ENCODE data around the gene KCNJ13. TPM values are rescaled to one million over a fixed set of nuclear protein-coding genes. Genes with fewer than 3 reads are reported as not detected.

The KCNJ13 gene
- 1.1 TPM for total RNA-seq

DNA sequence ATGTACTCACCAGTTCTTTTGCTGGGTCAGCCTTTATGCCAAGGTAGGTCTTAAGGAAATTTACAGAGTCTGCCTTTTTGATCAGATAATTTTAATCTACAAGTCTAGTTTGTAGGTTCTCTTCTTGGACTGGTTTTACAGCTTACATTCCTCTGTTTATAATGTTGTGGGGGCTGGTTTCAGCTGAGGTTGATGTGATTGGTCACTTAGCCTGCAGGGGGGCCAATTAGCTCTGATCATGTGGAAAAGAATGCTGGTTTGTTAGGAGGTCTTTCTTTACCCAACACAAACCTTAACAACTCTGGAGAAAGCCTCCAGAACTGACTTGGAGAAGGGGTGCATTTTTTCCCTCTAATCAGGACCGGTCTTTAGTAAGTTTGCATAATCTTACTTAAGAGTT, at the start of gene KCNJ13:
KCNJ13 (minus strand) TSS at position 131 of the 400 bp plus-strand sequence. CDS start 5,203 bp downstream, outside the sequence.
- no peak for DNase-seq

DNA sequence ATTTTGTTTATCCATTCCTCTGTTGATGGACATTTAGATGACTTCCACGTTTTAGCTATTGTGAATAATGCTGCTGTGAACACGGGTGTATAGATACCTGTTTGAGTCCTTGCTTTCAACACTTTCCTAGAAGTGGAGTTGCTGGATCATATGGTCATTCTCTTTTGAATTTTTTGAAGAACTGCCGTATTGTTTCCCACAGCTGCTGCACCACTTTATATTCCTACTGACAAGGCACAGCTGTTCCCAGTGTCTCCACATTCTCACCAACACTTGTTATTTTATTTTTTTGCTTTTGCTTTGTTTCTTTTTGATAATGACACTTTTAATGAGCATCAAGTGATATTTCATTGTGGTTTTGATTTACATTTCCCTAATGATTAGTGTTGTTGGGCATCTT, 41.4 kb upstream of the KCNJ13 start:
- no peak for DNase-seq

DNA sequence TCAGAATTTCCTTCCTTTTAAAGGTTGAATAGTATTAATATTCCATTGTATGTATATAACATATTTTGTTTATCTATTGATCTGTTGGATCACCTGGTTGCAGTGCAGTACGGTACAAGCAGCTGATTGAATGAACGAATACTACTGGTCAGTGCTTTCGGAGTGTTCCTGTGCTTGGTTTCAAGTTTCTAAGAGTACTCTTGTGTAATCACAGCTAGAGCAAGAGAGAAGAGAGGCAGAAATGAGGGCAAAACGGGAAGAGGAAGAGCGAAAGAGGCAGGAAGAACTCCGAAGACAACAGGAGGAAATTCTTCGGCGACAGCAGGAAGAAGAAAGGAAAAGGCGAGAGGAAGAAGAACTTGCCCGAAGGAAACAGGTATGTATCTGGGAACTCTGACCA, 40.3 kb upstream of the KCNJ13 start:
- DNase-seq, result no peak

DNA sequence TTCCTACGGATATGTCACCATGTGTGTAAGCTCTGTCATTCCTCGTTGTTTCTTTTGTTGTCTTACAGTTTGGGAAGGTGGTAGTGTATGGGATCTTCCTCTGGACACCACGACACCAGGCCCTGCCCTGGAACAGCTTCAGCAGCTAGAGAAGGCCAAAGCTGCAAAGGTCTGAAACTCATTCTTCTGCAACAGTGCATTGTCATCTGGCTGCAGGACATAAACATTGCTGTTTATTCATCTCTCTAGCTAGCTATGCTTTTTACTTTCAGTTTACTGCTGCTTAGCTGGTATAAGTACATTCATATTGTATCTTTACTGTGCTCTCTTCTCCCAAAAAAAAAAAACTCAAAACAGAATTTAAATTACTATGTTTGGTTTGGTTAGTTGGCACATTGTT, 39.2 kb upstream of the KCNJ13 start:
- no peak for DNase-seq

DNA sequence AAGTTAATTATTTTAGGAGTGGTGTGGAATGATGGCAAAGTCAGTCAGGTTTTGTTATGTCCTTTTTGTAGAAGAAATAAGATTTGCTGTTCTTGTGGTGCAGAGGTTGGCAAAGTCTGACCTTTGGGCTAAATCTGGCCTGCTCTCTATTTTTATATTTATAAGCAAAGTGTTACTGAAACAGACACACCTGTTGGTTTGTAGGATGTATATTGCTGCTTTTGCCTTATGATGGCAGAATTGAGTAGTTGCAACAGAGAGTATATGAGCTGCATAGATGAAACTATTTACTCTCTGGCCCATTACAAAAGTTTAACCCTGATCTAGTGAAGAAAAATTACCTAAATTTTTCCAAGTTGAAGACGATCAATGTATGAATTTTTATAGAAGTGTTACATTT, 34.1 kb upstream of the KCNJ13 start:
- no peak for DNase-seq

DNA sequence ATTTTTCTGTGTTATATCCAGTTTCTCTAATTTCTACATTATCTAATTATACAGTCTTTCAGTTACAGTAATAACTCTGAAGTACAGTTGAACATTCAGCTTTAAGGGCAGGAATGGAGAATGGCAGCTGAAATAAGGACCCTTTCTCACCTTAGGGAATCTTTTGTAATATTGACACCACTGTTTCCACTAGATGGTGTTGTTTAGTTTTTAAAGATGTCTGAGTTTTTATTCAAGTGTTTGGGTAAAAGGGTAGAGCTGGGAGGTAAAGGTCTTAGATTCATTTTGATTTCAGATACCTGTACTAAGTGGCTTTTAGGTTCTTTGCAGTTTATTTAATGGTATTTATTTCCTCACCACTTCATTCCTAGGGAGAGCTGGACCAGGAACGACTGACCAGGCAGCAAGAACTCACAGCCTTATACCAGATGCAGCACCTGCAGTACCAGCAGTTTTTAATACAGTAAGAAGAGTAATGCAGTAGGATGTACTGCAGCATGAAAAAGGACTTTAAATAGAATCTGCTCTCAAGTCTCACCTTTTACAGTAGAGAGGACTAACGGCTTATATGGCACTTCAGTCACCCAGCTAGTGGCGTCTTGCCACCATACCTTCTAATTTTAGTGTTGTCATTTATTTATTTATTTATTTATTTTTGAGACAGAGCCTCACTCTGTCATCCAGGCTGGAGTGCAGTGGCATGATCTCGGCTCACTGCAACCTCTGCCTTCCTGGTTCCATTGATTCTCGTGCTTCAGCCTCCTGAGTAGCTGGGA, 33.2 kb upstream of the KCNJ13 start:
- DNase-seq, result no peak

DNA sequence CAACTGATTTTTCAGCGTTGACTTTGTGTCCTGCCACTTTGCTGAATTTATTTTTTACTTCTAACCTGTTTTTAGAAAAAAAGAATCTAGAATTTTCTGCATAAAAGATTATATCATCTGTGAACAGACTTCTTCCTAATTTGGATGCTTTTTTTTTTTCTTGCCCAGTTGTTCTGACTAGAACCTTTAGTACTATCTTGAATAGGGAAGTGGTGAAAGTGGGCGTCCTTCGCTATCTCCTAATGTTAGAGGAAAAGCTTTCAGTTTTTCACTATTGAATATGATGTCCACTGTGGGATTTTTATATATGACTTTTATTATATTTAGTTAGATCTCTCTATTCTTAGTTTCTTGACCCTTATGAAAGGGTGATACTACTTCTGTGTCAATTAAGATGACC, 25.7 kb upstream of the KCNJ13 start:
- no peak for DNase-seq

DNA sequence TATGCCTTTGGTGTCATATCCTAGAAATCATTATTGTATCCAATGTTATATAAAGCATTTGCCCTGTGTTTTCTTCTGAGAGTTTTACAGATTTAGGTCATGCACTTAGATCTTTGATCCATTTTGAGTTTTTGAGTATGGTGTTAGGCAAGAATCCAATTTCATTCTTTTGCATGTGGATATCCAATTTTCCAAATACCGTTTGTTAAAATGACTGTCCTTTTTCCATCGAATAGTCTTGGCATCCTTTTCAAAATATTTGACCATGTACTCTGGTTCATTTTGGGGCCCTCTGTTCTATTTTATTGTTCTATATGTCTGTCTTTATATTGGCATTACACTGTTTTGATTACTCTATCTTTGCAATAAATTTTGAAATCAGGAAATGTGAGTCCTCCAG, 23.8 kb upstream of the KCNJ13 start:
- DNase-seq, result no peak

DNA sequence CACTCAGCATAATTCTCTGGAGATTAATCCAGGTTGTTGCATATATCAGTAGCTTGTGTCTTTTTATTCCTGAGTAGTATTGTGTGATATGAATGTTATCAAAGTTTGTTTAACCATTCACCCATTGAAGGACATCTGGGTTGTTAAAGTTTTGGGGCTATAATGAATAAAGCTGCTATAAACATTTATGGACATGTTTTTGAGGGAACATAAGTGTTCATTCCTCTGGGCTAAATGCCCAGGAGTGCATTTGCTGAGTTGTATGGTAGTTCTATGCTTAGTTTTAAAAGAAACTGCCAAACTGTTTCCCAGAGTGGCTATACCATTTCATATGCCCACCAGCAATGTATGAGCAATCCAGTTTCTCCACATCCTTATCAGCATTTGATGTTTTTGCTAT, 21.8 kb upstream of the KCNJ13 start:
- no peak for DNase-seq

DNA sequence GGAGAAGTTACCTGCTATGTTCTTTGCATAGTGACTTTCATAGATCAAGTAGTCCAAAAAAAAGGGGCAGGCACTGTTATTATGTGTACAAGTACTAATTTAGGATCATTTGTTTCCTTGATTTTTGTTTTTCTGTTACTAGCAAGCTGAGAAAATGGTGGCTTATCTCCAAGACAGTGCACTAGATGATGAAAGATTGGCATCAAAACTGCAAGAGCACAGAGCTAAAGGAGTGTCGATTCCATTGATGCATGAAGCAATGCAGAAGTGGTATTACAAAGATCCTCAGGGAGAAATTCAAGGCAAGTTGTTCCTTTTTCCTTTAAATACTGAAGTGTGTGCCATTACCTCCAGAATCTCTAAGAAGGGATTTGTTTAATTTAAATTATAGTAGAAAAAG, 19.6 kb upstream of the KCNJ13 start:
- DNase-seq, result no peak

DNA sequence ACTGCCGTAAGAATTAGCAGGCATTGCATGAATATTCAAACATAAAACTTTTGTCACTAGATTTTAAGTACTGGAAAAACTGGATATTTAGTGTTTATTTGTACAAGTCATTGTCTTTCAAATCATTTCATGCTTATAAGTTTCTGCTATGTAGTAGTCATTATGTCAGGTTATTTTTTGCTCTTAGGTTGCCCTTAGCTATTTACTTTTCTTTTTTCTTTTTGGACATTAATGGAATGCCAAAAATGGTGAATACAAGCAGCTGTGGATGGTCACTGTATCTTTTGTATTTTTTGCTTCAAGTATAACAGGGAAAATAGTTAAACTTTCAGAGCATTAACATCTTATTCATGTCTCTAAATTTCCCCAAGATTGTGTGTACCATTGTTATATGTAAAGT, 18.6 kb upstream of the KCNJ13 start:
- DNase-seq, result no peak

DNA sequence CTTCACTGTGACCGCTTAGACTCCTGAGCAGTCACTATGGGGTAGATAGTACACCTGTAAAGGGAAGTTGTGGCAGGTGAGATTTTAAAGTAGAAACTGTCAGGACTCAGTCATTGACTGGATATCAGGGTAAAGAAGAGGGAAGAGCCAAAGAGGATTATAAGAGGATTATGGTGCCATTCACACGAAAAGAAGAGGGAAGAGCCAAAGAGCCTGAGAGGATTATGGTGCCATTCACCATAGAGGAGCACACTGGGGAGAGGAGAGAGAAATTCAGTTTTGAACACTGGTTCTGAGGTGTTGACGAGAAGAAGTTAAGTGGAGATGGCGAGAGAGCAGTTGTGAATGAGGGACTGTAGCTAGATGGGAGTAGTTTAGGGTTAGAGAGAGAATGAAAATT, 16.9 kb upstream of the KCNJ13 start:
- DNase-seq, result no peak

DNA sequence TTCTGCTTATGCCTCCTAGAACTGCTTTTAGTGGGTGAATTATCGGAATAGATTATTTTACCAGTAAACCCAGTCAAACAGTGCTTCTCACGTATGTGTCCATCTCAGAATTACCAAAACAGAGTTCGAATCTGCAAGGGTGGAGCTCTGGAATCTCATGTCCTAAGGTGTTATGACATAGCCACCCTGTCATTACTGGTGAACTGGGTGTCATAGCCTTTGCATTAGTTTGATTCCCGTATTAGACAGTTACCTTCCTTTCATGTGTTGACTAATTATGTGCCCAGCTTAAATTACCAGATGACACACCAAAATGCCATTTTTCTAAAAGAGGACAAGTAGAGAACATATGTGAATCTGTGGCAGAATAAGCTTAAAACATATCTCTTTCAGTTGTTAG, 15.2 kb upstream of the KCNJ13 start:
- DNase-seq, result no peak

DNA sequence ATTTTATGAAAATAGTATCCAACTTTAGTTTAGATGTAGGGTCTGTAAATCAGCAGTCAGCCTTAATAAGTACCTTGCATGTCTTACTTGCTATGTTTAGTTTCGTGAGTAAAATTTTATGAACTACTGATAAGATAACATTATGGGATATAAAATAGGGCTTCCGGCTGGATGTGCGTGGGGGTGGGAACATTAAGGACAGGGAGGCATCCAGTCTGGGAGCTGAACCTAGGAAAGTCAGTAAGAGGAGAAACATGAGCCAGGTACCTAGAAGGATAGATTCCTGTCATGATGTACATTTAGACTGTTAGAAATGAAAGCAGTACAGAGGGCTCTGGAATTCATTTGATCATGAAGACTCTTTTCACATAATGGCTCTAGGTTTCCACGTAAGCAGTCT, 12.7 kb upstream of the KCNJ13 start:
- DNase-seq, result no peak

DNA sequence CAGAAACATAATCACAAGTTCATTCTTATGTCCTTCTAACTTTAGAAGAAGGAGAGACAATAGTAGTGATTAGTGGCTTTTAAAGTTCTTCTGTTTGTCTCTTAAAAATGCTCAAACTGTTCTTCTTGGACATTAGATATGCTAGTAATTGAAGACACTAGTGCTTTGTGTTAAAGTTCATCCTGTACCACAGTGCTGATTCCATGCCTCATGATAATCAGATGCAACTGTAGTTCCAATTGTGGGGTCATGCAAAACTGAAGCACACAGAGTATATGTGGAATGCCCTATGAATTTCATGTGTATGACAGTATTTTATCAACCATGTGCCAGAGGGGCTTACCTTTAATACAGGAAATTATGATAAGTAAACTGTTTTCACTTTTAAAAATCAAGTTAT, 11.4 kb upstream of the KCNJ13 start:
- DNase-seq, result no peak

DNA sequence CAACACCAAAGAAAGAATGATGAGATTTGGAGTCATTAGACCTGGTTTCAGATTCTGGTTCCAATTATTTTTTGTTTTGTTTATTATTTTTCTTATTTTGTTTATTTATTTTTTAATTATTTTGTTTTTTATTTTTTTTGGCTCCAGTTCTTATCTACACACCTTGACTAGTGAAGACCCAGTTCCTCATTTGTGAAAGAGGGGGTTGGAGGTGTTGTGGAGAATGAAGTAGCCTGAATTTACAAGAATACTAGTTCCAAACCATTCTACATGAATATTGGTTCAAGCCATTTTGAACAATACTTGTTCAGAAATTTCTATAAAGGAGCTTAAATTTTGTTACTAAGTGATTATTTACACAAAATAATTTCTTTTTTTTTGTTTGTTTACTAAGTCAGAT, 6.9 kb upstream of the KCNJ13 start:
- DNase-seq, result no peak

DNA sequence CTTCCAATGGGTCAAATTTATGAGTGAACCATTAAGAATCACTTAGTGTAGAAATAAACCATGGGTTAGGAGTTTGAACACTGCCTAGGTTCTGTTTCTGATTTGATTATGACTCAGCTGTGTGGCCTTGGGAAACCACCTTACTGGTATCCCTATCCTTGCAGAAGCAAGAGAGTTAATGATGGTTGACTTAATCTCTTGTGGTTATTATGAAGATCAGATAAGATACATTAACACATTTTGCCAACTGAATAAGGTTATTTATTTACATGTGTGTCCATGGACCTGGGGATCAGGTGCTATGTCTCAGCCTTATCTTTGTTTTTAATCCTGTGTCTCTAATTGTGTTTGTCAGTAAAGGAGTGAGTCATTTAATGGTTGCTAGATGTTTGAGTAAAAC, 5.4 kb upstream of the KCNJ13 start:
- DNase-seq, result no peak

DNA sequence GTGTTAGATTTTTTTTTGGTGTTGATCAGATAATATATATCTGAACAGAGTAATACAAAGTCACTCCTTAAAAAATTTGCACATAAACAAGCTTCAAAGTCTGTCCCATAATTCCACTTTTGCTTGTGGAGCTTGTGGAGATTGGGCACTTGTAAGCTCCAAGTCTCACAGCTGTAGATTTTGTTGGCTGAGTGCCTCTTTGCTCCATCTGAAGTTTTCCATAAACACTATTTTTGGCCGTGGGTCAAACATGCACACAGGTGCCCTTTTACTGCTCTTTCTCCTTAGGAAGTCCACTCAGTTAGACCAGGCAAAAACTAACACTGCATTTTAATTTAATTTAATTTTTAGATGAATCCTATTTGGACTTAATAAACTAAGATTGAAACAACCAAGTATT, 3.6 kb upstream of the KCNJ13 start:
- no peak for DNase-seq

DNA sequence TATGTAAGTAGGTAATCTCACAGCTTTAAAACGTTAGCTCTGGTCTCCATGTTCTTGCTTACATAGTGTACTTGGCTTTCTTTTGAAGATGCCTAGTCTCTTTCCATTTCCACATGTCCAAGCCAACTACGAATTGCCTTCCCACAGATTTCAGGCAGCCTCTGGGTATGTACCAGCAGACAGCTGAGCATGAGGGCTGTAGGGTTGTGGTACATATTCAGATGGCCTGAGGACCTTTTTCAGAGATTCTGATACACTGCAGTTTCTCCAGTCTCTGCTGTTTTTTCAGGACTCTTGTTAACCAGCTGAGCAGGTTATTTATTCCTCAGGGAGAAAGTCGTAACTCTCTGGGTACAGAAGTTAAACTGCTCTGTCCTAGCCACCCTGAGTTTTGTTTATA, 3.1 kb upstream of the KCNJ13 start:
- DNase-seq, result no peak

DNA sequence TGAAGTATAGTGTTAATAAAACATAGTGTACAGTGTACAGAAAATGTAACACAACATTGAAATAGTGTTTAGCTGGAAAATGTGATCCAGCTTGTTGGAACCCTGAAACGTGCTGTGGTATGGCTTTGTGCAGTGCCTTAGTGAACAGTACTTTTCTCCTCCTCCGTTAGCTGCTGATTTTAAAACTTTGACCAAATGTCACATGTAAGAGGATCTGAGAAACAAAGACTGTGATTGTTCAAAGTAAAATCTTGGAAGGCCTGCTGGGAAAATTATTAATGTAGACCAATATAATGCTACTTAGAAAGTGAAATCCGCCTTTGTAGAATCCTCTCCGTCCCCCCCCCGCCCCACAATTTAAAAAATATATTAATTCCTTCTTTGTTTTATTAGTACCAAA, 911 bp upstream of the KCNJ13 start:
- no peak for DNase-seq

DNA sequence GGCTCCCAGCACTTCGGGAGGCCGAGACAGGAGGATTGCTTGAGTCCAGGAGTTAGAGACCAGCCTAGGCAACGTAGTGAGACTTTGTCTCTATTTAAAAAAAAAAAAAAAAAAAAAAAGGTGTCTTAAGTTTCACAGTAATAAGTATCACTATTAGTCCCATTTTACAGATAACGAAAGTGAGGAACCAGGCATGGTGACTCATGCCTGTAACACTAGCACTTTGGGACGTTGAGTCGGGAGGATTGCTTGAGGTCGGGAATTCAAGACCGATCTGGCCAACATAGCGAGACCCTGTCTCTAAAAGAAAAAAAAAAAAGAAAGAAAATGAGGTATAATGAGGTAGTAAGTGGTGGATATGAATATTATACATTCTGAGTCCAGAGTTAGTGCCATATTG, 2.5 kb downstream of the KCNJ13 start:
- DNase-seq, result no peak

DNA sequence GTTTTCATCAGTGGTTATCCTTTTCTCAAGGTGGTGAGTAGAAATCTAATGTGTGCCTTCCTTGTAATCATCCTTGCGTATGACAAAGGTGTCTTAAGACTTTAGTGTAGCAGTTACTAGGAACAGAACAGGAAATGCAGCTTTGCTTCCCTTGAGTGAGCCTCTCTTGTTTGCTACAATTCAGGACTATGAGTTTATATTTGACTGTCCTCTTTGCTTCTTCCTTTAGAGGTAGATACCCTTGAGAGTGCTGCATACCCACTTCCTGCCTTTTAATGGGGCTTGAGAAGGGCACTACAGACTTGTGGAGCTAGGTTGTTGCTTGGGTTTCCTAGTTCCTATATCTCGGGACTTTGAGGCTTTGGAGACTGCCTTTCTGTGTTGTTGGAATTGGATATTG, 3.8 kb downstream of the KCNJ13 start:
- DNase-seq, result no peak

DNA sequence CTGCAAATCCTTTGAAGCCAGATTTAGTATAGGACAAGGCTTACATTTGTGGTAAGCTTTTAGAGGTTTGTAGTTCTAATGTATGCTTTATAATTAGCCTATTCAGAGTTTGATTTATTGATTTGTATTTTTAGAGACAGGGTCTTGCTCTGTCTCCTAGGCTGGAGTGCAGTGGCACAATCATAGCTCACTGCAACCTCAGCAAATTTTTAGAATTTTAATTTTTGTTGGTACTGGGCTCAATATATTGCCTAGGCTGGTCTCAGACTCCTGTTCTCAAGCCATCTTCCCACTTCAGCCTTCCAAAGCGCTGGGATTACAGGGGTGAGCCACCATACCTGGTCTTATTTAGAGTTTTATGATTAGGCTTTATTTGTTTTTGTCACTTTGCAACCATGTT, 4.5 kb downstream of the KCNJ13 start:
- DNase-seq, result no peak

DNA sequence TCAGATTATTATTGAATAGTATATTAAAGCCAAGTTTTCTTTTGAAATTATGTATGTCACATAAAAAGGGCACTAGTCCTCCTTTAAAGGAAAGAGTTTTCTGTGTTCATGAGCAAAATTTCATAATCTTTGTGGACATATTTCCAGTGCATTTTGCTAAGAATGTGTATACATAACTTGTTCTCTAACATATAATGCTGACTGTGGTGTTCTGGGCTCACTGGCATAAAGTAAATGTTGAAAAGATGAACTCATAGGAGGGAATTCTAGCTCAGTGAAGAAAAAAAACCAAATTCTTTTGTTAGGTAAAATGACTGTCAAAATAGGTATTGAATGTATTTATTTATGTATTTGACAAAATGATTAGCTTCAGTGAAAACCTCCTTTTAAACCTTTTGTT, 6.2 kb downstream of the KCNJ13 start:
- no peak for DNase-seq

DNA sequence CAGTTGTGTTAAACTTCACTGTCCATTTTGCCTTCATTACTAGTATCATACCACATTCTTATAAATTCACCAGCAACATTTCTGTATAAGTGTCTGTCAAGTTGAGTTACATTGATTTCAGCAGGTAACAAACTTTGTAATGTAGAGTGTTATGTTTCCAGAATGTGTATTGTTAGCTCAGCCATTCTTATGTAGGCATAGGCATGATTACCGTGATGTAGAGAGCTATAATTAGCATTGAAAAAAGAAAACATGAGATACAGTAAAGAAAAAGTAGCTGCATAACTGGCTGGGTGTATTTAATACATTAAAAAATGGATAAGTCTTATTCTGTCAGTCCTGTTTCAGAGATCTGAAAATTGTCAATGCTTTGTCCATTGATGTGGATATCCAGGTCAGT, 8.5 kb downstream of the KCNJ13 start:
- DNase-seq, result no peak

Measured in occipital lobe (tissue), 2 donors.